ENCODE data around the gene AIFM3.

Gene AIFM3

DNA sequence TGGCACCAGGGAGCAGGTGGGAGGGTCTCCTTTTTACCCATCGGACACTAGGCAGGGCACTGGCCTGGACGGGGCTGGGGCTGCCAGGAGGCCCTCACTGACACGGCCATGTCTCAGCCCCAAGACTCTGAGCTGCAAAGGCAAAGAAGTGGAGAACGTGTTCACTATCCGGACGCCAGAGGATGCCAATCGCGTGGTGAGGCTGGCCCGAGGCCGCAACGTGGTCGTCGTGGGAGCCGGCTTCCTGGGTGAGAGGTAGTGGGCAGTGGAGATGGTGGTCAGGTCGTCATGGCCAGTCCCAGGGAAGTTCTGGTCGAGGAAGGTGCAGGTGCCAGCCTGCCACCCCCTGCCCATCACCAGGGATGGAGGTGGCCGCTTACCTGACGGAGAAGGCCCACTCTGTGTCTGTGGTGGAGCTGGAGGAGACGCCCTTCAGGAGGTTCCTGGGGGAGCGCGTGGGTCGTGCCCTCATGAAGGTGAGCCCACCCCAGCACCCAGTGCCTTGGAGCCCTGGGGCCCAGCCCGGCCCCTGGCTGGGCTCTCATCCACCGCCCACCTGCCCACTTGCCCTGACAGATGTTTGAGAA lies 9.3 kb downstream of the AIFM3 start:
- no peak for DNase-seq

- no peak for DNase-seq
Observed at GRCh38 chr22:20977019-20977418, 10.0 kb downstream of the AIFM3 start.

DNA sequence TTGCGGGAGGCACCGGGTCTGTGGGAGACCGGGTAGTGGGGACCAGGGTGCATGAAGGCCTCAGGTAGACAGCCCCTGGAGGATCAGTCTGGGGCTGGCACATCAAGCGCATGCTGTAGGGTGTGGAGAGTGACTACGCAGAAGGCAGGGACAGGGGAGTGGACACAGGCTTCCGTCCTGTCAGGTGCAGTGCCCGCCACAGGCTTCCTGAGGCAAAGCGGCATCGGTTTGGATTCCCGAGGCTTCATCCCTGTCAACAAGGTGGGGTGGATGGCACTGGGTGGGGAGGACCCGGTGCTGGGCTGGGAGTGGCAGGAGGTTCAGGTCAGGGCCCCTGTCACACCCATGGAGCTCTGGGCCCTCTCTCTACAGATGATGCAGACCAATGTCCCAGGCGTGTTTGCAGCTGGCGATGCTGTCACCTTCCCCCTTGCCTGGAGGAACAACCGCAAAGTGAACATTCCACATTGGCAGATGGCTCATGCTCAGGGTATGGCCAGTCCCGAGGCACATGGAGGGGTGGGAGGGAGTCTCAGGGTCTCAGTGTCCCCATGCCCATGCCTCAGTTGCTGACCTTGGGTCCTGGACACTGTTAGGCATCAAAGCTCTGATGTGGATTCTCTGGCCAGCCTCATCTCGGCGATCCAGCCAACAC lies 10.6 kb downstream of the AIFM3 start:
- no peak for DNase-seq

DNA sequence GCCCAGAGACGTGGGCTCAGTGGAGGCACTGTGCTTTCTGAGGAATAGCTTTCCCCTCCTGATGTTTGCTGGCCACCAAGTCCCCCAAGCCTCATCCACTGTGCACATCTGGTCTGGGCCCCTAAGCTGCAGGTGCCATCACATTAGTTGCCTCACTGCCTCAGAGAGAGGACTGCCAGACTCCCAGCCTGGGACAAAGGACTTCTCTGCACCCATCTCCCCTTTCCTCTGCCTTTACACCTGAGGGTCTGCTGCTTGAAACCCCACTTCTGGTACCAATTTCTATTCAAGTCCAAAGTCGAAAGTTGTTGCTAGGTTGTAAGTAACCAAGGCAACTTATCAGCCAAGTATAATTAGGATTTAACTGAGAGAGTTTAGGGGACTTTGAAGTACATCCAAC lies 11.4 kb downstream of the AIFM3 start:
- DNase-seq, result no peak

GRCh38 chr22:20979243-20979809 lies 12.3 kb downstream of the AIFM3 start:
- no peak for DNase-seq

DNA sequence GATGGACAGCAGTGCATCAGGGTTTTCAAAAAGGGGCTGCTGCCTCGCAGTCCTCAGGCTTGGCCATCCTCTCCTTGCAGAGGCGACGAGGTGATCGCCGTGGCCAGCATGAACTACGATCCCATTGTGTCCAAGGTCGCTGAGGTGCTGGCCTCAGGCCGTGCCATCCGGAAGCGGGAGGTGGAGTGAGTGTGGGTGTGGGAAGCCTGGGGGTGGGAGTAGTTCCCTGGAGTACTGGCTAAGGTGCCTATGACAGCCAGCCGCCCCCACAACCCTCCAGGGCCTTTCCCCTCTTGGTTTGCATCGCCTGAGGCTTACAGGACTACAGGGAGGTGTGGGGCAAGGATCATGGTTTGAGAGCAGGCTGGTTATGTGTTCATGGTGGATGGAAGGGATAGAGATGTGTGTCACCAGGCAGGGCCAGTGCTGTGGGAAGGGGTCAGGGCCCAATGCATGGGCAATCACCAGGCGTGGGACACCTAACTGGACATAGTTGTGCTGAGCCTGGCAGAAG lies 12.9 kb downstream of the AIFM3 start:
- DNase-seq, result no peak

DNA sequence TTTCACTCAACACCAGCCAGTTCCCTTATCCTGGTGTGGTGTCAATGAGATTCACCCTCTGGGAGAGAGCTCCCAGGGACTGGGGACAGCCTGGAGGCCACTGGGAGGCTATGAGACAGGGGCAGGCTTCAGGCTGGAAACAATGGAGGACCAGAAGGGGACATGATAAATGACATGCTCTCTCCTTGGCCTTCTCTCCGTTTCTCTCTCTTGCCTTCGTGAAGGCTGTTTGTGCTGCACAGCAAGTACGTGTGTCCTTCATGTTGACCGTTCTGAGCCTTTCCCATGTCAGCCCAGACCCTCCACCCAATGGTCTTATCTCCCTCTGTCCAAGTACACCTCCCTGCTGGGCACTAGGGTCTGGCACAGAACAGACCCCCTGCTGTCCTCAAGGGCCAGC lies 13.5 kb downstream of the AIFM3 start:
- DNase-seq, result no peak

- no peak for DNase-seq
Observed at GRCh38 chr22:20980938-20981722, 14.1 kb downstream of the AIFM3 start.

- peak; percentile 50 to 66 for DNase-seq
Observed at GRCh38 chr22:20981787-20982562, 14.9 kb downstream of the AIFM3 start, which contains the start of gene LZTR1. Gene LZTR1 (plus strand): TSS chr22:20982297. CDS start chr22:20982372, 75 bp downstream.

- no peak for DNase-seq
Observed at GRCh38 chr22:20982563-20982882, 15.5 kb downstream of the AIFM3 start.

DNA sequence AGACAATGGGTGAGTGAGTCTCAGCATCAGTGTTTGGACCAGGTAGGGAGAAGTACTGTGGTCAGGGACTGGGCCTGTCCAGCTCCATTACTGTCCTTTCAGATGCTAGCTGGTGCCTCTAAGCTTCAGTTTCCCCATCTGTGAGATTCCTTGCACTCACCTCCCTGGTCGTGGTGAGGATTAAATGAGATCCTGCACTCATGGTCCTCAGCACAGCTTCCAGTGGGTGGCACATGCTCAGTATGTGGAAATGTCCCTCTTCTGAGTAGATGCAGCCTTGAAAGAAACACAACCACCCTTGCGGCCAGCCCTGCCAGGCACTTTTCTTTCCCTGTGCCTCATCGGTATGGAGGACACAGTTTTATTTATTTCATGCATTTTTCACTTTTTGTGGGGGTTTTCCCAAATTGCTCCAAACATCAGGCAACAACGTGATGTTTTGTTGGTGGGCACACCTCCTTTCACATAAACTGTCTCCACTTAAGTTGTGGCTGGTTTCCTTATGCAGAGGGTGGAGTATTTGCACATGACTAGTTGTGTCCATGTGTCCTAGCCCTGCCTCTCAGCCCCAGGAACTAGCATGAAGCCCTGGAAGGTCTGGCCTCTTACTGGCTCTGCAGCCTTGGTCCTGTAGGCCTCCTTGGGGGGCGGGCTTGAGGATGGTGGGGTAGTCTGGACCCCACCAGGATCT lies 16.2 kb downstream of the AIFM3 start:
- no peak for DNase-seq

DNA sequence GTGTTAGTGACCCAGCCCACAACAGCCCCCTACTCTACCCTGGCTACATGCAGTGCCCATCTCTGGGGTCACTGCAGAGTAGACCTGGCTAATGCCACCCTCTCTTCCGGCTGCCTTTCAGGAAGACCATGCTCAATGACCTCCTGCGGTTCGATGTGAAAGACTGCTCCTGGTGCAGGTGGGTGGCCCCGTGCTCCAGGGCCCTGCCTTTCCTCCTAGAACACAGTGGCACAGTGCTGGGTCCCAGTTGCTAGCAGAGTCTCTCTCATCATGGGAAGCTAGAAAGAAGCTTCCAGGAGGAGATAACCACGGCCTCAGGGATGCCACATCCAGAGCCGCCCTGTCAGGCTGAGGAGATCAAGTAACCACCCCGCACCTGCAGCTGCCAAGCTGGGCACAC lies 18.7 kb downstream of the AIFM3 start:
- no peak for DNase-seq

- DNase-seq, result no peak
Observed at GRCh38 chr22:20986365-20986764, 19.3 kb downstream of the AIFM3 start.

- no peak for DNase-seq
Observed at GRCh38 chr22:20987375-20987774, 20.3 kb downstream of the AIFM3 start.

DNA sequence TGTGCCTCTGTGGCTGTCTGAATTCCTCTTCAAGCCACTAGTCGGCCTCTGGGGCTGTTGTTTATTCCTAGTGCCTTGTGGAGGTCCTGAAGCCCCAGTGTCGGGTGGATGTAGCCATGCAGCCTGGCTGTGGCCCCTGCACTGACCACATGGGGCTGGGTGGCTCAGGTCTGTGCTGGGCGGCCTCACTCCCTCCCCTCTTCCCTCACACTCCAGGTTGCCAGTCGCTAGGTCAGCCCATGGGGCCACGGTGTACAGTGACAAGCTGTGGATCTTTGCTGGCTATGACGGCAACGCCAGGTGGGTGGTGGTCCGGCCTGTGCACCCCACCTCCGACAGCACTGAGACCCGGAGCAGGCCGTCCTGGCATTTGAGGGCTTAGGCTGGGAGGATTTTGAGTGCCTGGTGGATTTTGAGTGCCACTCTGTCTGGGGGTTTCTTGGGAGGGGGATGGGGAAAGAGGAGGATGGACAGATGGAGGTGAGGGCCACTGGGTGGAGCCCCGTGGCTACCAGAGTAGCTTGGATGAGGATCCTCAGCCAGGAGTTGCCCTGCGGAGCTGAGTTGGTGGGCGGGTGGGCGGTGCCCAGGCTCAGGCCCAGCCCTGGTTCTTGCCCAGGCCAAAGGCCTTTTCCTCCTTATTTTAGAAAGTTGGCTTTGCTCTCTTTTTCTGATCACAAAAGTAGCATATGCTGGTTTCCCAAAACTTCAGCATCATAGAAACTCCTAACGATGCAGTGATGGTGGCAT lies 21.7 kb downstream of the AIFM3 start:
- no peak for DNase-seq

- no peak for DNase-seq
Observed at GRCh38 chr22:20989323-20990138, 22.5 kb downstream of the AIFM3 start.

GRCh38 chr22:20990184-20991180 lies 23.4 kb downstream of the AIFM3 start:
- DNase-seq, result no peak

DNA sequence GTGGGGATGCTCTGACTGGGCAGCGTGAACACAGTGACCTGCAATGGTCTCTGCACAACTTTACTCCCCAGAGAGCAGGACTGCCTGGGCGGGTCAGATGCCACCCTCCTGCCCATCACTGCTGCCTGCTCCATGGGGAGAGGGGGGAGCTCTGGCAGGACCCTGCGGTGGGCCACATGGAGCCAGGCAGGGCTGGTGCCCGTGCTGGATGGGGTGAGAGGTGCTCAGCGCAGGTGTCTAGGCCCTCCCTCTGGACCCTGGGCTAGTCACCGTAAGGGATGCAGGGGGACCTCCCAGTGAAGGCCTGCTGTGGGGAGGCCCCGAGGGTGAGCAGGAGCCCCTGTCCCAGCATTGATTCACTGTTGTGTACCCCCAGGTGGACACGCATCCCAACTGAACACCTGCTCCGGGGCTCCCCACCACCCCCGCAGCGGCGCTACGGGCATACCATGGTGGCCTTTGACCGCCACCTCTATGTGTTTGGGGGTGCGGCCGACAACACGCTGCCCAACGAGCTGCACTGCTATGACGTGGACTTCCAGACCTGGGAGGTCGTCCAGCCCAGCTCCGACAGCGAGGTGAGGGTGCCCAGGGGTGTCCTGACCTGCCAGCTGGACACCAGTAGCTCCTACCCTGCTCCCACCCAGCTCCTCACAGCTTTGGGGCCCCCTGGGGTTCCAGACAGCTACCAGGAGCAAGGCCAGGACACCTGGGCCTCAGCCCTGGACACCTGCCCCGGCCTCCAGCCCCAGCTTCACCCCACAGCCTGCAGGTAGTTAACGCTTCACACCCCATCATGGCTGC lies 24.4 kb downstream of the AIFM3 start:
- DNase-seq, result no peak

Data from SHP77 (cell line).